HG03469 (cell line): ENCODE data around the gene IGSF9.

Experiments used
- ATAC-seq: cut with Tn5 transposase; IDR thresholded peaks from one replicate; pipeline ENCODE4 v1.9.1; 2021; ENCODE audit warnings: mild to moderate bottlenecking, moderate library complexity, moderate number of reproducible peaks; ENCODE audit not compliant: unreplicated experiment

Gene IGSF9, protein sequence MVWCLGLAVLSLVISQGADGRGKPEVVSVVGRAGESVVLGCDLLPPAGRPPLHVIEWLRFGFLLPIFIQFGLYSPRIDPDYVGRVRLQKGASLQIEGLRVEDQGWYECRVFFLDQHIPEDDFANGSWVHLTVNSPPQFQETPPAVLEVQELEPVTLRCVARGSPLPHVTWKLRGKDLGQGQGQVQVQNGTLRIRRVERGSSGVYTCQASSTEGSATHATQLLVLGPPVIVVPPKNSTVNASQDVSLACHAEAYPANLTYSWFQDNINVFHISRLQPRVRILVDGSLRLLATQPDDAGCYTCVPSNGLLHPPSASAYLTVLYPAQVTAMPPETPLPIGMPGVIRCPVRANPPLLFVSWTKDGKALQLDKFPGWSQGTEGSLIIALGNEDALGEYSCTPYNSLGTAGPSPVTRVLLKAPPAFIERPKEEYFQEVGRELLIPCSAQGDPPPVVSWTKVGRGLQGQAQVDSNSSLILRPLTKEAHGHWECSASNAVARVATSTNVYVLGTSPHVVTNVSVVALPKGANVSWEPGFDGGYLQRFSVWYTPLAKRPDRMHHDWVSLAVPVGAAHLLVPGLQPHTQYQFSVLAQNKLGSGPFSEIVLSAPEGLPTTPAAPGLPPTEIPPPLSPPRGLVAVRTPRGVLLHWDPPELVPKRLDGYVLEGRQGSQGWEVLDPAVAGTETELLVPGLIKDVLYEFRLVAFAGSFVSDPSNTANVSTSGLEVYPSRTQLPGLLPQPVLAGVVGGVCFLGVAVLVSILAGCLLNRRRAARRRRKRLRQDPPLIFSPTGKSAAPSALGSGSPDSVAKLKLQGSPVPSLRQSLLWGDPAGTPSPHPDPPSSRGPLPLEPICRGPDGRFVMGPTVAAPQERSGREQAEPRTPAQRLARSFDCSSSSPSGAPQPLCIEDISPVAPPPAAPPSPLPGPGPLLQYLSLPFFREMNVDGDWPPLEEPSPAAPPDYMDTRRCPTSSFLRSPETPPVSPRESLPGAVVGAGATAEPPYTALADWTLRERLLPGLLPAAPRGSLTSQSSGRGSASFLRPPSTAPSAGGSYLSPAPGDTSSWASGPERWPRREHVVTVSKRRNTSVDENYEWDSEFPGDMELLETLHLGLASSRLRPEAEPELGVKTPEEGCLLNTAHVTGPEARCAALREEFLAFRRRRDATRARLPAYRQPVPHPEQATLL

DNA sequence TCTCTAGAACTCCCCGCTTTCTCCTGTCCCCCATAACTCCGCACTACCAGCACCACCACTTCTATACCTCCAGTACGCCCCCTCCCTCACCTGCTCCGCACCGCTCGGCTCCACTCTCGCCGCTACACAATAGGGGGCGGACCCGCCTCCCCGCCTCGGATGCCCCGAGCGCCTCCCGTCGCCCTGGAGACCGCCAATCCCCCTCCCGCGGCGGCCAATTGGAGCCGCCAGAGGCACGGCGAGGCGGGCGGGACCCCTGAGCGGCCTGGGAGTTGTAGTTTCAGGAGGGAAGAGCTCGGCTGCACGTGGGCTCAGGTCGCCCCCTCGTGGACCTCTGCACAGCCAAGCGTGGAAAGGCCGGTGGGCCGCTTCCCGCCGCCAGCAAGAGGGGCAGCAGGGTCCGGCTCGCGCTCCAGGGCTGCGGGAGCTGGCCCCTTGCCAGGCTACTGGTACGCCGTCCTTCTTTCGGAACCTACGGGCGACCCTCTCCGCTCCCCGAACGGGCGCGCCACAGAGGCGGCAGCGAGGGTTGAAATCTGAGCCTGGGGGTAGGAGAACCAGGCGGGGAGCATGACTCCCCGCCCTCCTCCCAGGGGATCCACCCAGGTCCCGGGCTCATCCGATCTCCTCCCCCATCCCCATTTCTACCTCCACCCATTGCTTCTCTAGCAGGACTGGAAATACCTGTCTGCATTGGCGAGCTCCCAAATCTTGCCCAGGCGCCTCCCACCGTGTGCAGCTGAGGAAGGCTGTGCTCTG lies at the start of gene IGSF9:
Gene IGSF9, minus strand, starts transcription at position 131 of the 759 bp plus-strand sequence. CDS start 2,159 bp downstream, outside the sequence.
- no peak for ATAC-seq

DNA sequence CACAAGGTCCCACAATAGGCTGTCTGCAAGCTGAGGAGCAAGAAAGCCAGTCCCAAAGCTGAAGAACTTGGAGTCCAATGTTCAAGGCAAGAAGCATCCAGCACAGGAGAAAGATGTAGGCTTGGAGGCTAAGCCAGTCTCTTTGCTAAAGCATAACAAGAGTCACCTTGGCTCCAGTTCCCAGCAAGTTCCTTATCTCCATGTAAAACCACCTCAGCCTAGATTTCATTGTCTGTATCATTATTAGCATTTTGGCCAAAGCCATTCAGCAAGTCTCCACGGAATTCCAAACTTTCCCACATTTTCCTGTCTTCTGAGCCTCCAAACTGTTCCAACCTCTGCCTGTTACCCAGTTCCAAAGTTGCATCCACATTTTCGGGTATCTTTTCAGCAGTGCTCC lies 49.5 kb upstream of the IGSF9 start:
- ATAC-seq: no peak

DNA sequence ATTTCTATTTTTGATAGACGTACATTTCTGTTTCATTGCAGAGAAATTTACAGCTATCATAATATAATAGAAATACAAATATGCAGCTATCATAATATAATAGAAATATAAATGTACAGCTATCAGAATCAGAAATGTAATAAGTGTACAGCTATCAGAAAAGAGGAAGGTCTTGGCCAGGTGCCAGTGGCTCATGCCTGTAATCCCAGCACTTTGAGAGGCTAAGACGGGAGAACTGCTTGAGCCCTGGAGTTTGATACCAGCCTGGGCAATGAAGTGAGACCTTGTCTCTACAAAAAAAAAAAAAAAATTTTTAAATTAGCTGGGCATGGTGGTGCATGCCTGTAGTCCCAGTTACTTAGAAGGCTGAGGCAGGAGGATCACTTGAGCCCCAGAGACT lies 48.5 kb upstream of the IGSF9 start:
- no peak for ATAC-seq

DNA sequence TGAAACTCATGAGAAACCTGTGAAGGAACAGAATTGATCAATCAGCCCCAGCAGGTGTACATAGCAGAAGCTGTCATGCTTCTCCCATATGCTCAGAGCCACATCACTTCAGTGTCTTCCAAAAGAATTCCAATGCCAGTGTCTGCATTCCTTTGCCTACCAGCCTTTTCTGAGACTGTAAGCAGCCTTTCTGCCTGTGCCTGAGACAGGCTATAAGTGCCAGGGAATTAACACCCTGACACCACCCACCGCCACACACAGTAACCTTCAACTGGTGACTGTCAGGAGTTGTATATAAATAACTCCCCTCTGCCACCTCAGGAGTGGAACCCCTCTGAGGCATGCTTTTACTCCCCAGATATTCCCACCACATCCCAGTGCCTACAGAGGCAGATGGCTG lies 46.7 kb upstream of the IGSF9 start:
- no peak for ATAC-seq

DNA sequence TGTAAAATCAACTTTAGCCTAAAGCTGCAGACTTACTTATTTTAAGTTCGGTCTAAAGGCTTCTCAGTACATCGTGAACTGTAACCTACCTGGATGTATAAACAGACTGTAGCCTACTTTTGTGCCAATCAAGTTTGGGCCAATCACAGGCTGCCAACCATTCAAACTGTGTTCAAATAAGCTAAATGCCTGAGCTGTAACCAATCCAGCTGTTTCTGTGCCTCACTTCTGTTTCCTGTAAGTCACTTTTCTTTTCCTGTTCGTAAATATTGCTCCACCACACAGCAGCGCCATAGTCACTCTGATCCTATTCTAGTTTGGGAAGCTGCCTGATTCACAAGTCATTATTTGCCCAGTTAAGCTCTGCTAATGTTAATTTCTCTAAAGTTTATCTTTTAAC lies 46.1 kb upstream of the IGSF9 start:
- no peak for ATAC-seq

DNA sequence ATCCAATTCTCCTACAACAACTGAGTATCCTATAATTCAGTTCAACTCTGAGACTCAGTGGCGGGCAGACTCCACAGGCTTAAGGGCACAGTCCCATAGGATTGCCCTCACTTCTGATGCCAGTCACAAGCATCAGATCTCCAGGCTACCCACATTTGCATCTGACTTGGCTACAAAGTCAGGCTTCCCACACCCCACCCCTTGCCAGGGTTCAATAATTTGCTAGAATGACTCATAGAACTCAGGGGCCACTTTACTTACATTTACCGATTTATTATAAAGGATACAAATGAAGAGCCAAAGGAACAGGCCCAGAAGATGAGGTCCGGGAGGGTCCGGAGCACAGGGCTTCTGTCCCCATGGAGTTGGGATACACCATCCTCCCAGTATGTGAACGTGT lies 44.6 kb upstream of the IGSF9 start:
- no peak for ATAC-seq

DNA sequence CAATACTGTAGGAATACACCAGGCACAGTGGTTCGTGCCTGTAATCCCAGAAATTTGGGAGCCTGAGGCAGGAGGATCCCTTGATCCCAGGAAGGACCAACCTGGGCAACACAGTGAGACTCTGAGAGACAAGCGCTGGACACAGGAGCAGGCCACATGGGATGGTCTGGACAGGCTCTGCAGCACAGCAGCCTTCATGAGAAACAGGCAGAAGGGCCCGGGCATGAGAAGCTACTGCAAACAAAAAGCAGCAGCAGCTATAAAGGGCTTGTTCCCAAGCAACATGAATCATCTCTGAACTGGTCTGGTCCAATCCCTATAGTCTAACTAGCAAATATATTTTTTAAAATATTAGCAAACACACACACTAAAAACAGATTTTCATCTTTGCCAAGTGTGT lies 44.2 kb upstream of the IGSF9 start:
- ATAC-seq: no peak

DNA sequence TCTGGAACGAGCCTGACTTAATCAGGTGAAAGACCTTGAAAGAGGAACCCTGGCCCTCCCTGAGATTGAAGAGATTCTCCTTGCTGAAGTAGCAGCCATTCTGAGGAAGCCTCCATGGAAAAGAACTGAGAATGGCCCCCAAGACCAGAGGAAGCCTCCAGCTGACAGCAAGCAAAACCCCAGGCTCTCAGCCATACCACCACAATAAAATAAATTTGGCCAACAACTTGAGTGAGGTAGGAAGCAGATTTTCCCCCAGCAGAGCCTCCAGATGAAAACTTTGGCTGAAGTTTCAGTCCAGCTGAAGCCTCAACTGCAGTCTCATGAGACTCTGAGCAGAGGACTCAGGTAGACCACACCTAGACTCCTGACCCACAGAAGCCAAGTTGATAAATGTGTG lies 42.6 kb upstream of the IGSF9 start:
- ATAC-seq: no peak

DNA sequence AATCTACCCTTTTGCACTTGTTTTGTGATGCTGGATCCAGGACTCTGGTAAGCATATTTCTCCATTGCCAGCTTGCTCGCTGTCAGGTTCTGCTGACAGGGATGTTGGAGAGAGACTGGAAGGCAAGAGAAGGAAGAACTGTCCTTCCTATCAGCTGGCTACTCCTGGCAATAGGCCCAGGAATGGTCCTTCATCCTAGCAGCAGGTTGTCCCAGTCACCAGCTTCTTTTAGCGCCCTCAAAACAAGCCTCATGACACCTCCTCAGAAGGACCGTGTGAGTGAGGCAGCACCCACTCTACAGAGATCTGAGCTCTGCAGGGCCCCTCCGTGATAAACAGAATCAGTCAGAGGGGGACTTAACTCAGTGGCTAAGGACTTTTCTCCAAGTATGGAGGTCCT lies 41.8 kb upstream of the IGSF9 start:
- ATAC-seq: no peak

DNA sequence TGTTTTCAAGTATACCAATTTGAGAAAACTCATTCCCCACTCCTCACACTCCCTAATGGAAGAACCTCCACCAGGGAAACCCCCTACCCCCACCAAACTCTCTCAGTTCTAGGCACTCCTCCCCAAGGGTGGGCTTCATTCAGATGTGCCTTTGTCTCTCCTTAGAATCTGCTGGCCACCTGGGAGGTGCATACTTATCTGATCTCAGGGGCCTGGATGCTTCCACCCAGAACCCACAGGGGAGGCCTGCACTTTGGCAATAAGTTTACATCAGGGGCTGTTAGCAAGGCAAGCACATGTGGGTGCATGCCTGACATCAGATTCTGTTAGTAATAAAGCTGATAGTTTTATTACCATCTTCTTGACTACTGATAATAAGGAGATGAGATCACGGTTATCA lies 41.1 kb upstream of the IGSF9 start:
- ATAC-seq: no peak

DNA sequence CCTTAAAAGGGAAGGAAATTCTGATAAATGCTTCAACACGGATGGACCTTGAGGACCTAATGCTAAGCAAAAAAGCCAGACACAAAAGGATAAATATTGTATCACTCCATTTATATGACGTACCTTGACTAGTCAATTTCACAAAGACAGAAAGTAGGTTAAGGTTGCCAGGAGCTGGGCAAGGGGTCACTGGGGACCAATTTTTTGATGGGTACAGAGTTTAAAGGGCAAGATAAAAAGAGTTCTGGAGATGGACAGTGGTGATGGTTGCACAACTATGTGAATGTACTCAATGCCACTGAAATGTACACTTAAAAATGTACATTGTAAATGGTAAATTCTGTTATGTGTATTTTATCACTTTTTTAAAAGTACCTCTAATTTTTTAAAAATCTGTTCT lies 40.7 kb upstream of the IGSF9 start:
- no peak for ATAC-seq

DNA sequence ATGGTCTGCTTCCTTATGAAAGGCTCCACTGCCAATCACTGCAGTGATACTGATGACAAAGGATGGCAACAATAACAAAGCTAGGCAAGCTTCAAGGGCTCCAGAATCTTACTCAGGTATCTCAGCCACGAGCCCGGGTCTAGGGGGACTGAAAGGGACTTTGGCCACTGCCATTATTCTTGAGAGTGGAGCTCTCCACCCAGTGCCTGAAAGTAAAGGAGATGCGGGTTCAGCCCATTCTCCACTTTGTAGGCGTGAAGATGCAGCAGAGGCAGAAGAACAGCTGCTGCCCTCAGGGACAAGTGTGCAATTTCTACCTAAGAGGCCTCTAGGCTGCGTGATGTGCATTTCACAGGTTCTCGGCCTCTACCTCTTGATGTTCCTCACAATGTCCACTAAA lies 40.1 kb upstream of the IGSF9 start:
- no peak for ATAC-seq

DNA sequence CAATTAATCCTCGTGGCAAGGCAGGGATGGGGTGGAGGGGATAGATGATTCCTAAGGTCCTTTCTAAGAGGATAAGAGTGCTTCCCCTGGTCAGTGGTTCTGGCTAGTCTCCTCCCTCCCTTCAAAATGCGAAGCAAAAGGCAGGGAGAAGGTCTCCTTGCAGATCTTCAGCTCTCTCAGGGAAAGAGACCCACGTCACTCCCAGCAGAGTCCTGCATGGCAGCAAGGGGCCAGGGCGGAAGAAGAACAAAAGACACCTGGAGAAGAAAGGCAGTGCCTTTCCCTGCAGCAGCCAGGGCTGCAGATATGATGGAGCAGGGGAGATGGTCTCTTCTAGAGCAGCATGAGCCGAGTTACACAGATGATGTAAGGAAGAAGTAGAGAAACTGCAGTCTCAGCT lies 38.3 kb upstream of the IGSF9 start:
- no peak for ATAC-seq

DNA sequence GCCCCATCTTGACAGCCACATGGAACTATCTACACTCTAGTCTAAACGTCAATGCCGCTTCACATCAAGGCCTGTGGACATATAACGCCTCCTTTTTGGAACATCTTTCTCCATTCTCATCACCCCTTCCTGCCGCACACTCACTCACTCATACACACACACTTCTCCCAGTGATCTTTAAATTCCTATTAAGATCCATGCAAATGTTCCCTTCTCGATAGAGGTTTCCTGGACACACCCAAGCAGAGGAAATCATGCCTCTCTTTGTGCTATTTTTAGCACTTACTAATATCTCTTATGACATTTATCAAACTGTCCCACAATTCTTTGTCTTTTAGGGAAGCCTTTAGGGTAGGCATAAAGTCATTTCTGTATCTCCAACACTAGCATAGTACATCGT lies 36.9 kb upstream of the IGSF9 start:
- no peak for ATAC-seq

DNA sequence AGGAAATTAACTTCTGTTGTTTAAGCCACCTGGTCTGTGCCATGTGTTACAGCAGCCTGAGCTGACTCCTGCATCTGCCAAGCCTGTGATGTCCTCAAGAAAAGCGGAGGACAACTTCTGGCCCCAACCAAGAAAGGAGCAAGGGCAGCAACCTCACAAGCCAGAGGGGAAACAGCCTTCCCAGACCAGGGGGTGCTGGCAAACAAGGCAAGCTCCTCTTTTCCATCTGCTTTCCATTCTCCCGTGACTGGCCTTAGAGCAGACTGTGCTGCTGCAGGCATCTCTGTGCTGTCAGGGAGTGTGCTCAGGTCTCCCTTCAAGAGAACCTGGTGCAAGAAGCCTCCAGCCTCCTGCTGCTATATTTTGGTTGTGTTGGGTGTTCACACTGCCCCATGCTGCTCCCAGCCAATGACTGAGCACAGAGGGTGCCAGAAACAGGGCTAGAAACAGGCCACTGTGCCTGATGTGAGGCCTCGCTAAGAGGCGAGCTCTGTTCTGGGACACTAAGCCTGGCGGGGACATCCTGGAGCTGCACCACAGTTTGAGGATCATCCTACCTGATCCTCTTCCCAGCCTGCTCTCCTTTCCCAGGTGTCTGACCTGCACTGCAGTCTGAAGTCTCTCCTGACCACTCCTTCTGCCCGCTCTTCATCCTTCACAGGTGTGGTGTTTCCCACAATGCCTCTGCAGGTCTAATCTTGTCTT lies 36.1 kb upstream of the IGSF9 start:
- no peak for ATAC-seq

DNA sequence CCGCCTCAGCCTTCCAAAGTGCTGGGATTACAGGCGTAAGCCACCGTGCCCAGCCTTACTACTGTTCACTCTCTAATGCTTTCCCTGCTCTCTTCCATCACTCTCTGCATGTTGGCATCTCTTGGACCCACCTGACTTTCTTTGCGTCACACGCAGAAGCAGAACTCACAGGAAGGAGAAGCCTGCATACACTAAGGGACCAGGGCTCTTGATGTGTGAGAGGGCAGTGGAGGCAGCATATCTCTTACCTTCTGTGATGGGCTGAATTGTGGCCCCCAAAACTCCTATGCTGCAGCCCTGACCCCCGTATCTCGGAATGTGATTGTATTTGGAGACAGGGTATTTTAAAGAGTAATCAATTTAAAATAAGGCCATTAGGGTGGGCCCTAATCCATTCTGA lies 35.4 kb upstream of the IGSF9 start:
- ATAC-seq: no peak

DNA sequence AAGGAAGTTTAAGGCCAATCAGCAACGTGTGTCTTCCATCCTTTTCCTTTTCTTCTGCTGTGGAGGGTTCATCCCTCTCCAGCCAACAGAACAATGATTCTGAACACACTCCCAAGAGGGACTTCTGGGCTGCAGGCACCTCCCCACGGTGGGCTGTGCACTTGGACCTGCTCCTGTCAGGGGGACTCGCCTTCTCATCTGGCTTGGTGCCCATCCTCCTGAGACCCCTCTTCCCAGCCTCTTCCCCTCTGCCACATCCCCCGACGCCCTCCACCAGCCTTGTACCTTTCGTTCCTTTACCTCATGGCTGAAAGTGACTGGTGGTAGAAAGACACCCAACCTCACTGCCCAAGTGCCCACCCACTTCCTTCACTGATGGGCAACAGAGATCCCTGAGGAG lies 34.7 kb upstream of the IGSF9 start:
- ATAC-seq: no peak

DNA sequence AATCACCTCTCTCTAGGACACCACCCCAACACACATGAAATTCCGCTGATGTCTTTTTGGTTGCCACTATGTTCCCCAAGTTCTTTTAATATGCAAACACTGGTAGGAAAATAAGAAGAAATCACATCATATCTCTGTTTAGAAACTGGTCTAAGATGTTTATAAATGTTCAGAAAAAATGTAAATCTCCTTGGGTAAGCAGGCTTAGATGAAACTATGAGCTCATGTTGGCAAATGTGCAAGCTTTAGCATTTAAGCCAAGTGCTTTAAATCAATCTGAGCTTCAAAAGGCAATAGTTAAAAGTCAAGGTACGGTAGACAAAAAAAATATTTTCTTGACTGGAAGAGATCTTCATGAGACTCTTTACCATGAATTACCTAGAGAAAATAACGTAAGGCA lies 33.8 kb upstream of the IGSF9 start:
- no peak for ATAC-seq

DNA sequence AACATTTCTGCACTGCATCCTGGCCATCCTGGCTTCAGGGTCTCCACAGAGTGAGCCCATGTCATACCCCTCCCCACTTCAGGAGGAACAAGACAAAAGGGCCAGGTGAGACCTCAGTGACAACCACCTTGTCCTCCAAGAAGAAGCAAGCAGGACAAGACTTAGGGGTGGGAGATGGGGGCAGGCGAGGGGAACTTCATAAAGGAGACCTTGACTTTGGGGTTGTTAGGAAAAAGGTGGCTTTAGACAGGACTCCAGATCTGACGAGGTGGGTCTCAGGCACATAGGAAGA lies 32.6 kb upstream of the IGSF9 start:
- ATAC-seq: no peak

DNA sequence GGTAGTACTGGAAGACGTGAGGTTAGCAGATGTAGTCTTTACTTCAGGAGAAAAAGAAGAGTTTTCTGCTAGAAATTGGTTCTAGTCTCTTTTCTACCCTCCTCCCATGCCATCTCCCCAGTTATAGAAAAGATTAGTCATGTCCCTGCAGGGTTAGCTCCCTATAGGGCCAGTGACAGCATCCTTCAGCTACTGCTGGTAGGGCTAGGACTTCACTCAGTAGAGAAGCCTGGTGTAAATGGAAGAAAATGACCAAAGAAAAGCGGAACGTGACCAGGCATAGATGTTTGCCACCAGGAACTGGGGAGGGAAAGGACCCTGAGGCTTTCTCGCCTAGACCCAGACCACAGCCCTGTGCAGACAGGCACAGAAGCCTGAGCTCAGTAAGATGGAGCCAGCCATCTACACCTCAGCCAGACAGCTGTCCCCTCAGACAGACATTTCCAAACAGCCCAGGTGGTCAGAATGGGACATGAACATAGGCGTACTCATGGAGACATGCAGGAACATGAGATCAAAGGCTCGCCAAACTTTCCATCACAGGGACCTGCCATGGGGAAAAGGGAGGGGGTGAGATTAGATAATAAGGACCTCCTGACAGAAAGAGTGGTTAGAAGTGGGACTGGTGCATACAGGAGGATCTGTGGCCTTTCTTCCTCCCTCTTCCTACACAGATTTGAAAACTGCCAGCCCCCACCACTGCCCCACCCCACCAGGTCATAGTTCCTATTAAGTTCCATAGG lies 32.1 kb upstream of the IGSF9 start:
- ATAC-seq: no peak
